HepG2 (cell line): ENCODE results near the gene GRM2.

ENCODE experiments used
- CENPT ChIP-seq: sonication (generic); formaldehyde crosslinking; IDR thresholded peaks from 2 replicates; pipeline ENCODE4 v1.8.0; 2022; ENCODE audit warnings: low read depth, mild to moderate bottlenecking, moderate library complexity, missing genetic modification reagents
- CREB1 ChIP-seq, 2 experiments: fragments of 450-650 bp in 1 of 2; IDR thresholded peaks; 2 replicates each; pipeline ENCODE4 v1.6.1; 2016 to 2017; ENCODE audit warnings: control low read depth in 1 of 2, mild to moderate bottlenecking in 1 of 2, missing compliant biosample characterization in 1 of 2, missing genetic modification characterization in 1 of 2
- NR2F6 ChIP-seq, 2 experiments: IDR thresholded peaks; 2 replicates each; pipeline ENCODE4 v1.6.1; 2016; ENCODE audit warnings: antibody characterized with exemption in 1 of 2, mild to moderate bottlenecking in 1 of 2
- SCMH1 ChIP-seq: sonication (generic); formaldehyde crosslinking; IDR thresholded peaks from 2 replicates; pipeline ENCODE4 v1.9.0; 2021; ENCODE audit warnings: missing genetic modification reagents, mild to moderate bottlenecking, borderline replicate concordance
- SMARCE1 ChIP-seq: fragments of 450-650 bp; IDR thresholded peaks from 2 replicates; pipeline ENCODE4 v1.6.1; 2017; ENCODE audit warnings: borderline replicate concordance
- TF ChIP-seq, protein P1 (sequence below), 2 experiments: sonication (generic) in 1 of 2; formaldehyde crosslinking in 1 of 2; IDR thresholded peaks; 2 replicates each; pipeline versions ENCODE4 v1.4.0 to v1.6.1; 2018 to 2020; ENCODE audit warnings: missing genetic modification reagents in 2 of 2, borderline replicate concordance in 1 of 2, low read depth in 1 of 2, mild to moderate bottlenecking in 1 of 2, missing biosample characterization in 1 of 2

DNA sequence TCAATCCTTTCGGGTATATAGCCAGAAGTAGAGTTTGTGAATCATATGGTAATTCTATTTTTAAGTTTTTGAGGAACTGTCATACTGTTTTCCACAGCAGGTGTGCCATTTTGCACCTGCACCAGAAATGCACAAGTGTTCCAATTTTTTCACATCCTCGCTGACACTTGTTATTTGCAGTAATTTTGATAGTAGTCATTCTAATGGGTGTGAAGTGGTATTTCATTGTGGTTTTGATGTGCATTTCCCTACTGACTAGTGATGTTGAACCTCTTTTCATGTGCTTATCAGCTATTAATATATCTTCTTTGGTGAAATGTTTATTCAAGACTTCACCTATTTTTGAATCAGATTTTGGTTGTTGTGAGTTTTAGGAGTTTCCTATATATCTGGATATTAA, 29.1 kb downstream of the GRM2 start:
- TF ChIP-seq NR2F6 (IDR thresholded peaks at IDR 0.05), result no peak
- TF ChIP-seq NR2F6 (CRISPR knock-in tag; IDR thresholded peaks at IDR 0.05), result no peak
- TF ChIP-seq SCMH1 (CRISPR knock-in tag), result no peak
- no peak for TF ChIP-seq CREB1 (IDR thresholded peaks at IDR 0.05)
- TF ChIP-seq CREB1 (CRISPR knock-in tag; IDR thresholded peaks at IDR 0.05), result no peak
- TF ChIP-seq CENPT (CRISPR knock-in tag), result no peak
- no peak for TF ChIP-seq SMARCE1
- TF ChIP-seq, protein P1, sequence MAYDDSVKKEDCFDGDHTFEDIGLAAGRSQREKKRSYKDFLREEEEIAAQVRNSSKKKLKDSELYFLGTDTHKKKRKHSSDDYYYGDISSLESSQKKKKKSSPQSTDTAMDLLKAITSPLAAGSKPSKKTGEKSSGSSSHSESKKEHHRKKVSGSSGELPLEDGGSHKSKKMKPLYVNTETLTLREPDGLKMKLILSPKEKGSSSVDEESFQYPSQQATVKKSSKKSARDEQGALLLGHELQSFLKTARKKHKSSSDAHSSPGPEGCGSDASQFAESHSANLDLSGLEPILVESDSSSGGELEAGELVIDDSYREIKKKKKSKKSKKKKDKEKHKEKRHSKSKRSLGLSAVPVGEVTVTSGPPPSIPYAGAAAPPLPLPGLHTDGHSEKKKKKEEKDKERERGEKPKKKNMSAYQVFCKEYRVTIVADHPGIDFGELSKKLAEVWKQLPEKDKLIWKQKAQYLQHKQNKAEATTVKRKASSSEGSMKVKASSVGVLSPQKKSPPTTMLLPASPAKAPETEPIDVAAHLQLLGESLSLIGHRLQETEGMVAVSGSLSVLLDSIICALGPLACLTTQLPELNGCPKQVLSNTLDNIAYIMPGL (CRISPR knock-in tag; IDR thresholded peaks at IDR 0.05; ENCODE audit: borderline replicate concordance in 1 of 2, low read depth in 1 of 2), result no peak
